GM12864 (cell line): ENCODE results near the gene GFOD1.

Experiments used
- DNase-seq: peaks from one replicate; pipeline ENCODE4 v3.0.0-alpha.2; 2011; ENCODE audit warnings: low read depth
- H3K4me3 ChIP-seq: 2 replicates; pipeline ENCODE4 v1.5.1; 2011; ENCODE audit warnings: mild to moderate bottlenecking, low read depth, low read length, control low read depth
- TF ChIP-seq, protein P1 (sequence below): IDR thresholded peaks from 2 replicates; pipeline ENCODE4 v1.5.1; 2011; ENCODE audit warnings: low read depth, mild to moderate bottlenecking, moderate library complexity, low read length, control low read depth, inconsistent platforms; ENCODE audit errors: missing control alignments

GFOD1 gene

DNA sequence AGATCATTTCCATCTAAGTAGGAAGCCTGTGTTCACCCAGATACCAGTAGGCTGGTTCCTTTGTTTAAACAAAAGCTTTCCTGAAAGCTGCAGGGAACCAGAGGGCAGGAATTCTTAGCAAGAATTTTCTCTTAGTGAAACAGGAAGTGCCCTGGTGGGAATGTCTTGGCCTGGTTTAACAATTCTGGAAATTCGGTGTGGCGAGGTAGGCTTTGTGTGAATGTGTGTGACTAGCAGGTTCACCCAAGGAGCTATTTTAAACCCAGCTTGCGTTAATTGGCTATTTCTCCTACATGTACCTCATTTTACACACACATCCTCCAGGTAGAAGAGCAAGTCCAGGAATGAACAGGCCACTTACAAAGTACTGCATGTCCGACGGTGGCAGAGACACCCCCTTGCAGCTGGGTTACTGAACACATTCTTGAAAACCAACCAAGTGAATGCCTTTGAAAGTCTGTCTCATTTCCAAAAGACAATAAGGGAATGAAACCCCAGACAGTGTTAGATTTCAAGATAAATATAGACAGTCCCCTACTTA is 64.6 kb downstream of the GFOD1 start:
- TF ChIP-seq, protein P1, sequence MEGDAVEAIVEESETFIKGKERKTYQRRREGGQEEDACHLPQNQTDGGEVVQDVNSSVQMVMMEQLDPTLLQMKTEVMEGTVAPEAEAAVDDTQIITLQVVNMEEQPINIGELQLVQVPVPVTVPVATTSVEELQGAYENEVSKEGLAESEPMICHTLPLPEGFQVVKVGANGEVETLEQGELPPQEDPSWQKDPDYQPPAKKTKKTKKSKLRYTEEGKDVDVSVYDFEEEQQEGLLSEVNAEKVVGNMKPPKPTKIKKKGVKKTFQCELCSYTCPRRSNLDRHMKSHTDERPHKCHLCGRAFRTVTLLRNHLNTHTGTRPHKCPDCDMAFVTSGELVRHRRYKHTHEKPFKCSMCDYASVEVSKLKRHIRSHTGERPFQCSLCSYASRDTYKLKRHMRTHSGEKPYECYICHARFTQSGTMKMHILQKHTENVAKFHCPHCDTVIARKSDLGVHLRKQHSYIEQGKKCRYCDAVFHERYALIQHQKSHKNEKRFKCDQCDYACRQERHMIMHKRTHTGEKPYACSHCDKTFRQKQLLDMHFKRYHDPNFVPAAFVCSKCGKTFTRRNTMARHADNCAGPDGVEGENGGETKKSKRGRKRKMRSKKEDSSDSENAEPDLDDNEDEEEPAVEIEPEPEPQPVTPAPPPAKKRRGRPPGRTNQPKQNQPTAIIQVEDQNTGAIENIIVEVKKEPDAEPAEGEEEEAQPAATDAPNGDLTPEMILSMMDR: no peak
- DNase-seq: no peak
- H3K4me3 ChIP-seq: no peak overlapping the region

DNA sequence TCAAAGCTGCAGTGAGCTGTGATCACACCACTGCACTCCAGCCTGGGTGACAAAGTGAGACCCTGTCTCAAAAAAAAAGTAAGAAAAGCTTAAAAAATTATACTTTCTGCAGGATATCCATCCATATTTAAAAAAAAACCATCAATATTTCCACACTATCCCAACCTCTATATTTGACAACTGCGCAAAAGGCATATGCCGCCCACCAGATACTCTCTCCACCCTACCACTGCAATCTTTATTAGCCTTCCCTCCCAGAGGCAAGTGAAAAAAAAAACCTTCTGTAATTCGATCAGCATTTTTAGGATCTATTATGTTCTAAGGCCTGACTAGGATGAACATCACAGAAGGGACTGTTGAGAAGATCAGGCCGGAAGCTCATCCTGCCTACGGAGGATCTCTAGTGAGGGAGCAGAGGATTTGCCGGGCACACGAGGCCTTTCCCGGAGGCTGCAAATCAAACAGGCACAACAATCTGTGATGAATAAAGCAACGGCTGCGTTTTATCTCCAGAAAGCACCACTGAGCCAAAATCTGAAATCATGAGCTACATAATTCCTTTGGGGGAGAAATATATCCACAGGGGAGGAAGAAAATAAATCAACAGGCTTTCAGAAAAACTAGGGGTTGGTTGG is 65.9 kb downstream of the GFOD1 start:
- no peak overlapping the region for H3K4me3 ChIP-seq
- no peak for DNase-seq
- TF ChIP-seq, protein P1: no peak

DNA sequence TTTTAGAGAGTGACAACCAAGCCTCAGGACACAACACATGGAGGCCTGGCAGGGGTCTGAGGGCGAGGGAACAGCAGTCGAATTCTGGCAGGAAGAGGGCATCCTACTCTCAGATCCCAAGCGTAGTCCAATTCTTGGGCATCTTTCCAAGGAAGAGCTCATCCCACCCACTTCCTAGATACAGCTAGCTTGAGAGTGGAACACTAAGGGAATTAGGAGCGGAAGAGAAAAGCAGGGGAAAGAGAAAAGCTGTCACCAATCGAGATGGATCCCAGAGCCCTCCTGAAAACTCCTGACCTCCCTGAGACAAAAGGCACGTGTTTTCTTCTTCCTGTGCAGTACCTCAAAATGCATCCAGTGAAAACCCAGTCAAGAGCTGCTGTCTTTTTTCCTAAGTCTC is 67.1 kb downstream of the GFOD1 start:
- H3K4me3 ChIP-seq: no peak overlapping the region
- no peak for DNase-seq
- TF ChIP-seq, protein P1: no peak

DNA sequence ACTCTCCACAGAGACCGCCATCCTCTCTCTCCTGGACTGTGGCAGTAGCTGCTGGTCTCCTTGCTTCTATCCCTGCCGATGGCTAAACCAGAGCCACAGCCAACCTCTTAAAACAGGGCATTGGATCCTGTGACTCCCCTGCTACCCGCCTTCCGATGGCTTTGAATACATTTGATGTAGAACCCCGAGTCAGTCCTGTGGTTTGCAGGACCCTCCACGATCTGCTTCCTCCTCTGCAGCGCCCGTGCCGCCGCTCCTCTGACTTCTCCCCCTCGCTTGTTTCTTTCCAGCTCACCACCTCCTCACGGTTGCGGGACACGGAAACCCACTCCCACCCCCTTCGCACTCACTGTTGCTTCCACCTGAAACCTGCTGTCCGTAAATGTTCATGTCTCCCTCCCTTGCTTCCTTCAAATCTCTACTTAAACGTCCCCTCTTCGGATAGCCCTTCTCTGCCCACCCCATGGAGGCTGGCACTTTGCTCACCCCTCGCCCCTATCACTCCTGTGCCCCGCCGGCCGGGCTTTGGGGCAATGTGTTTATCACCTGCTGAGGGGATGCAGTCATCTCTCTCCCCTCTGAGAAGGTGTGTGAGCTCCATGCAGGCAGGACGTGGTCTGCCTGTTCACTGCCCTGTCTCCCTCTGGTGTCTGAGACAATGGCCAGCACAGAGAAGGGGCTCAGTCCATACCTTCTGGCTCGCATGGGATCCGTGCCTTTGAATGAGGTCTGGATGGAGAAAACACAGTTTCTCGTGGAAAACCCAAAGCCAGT is 67.8 kb downstream of the GFOD1 start:
- TF ChIP-seq, protein P1: no peak
- no peak for DNase-seq
- H3K4me3 ChIP-seq: no peak overlapping the region

DNA sequence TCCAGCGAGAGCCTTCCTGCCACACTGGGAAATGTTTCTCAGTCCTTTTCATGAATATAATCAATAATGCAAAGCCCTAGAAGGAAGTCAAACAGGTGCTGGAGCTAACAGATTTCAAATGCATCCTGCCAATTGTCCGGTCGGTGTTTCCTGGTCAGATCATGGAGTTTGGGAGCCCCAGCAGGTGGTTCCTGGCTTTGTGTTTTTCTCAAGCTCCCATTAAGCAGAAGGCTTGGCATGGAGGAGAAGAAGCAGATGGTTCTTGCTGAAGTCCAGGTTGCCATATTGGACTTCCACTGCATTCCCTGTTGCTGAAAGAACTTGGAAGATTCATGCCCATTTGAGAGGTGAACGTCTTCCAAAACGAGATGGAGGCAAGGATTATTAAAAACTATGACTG is 68.6 kb downstream of the GFOD1 start:
- H3K4me3 ChIP-seq: no peak overlapping the region
- TF ChIP-seq, protein P1: no peak
- no peak for DNase-seq

DNA sequence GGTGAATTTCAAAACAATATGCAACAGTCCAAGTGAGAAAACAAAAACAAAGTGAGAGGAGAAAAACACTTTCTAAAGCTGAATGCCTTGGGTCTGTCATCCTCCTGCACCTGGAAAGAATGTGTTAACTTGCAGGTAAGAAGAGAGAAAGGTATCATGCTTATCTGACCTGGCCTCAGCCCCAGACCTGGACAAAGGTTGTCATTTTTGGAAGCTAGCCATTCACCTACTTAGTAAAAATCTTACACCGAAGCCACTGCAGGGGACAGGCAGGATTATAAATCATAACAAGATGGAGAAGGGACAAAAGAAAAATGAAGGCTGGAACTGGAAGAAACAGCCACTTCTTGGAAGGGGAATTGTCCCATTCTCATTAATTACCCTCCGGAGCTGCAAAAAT is 69.4 kb downstream of the GFOD1 start:
- no peak for DNase-seq
- H3K4me3 ChIP-seq: no peak overlapping the region
- TF ChIP-seq, protein P1: no peak

DNA sequence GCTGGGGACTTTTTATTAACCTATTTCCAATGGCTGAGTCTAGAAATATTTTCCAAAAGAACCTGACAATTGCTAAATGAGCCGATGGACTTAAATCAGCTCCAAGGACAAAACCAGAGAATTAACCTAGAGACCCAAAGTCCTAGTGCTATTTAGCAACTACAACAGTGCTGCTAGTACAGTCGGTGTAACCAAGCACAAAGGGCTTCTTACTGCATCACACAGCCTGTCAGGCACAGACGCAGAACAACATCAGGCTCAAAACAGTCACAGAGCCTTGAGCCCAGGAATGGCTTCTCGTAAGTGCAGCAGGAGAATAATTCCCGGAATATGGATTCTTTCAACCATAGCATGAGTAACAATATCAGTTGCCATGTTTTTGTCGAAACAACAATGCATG is 70.0 kb downstream of the GFOD1 start:
- TF ChIP-seq, protein P1: no peak
- H3K4me3 ChIP-seq: no peak overlapping the region
- DNase-seq: no peak
